NCI-H82 (cell line): ENCODE data around the gene CYP4F3.
"Not testable (repeated sequence)": the region's sequence is repeated elsewhere in the genome, so short reads cannot be mapped to it uniquely, and the experiment has no call there.

Experiments used
- DNase-seq: peaks from one replicate; lab custom pipeline; 2025; lab: John Stamatoyannopoulos, UW

Gene CYP4F3

GRCh38 chr19:15669891-15670290, 29.2 kb downstream of the CYP4F3 start:
- no peak for DNase-seq

GRCh38 chr19:15671237-15671821, 30.6 kb downstream of the CYP4F3 start:
- no peak for DNase-seq

- DNase-seq: peak; percentile 8
Observed at GRCh38 chr19:15671891-15672579, 31.3 kb downstream of the CYP4F3 start.

- DNase-seq: peak; percentile 24
Observed at GRCh38 chr19:15672580-15673175, 32.0 kb downstream of the CYP4F3 start, which contains the start of gene CYP4F12. CYP4F12 (plus strand) TSS chr19:15673087; CDS start chr19:15673530, 443 bp downstream.

- DNase-seq: no peak
Observed at GRCh38 chr19:15673176-15673654, 32.5 kb downstream of the CYP4F3 start.

- no peak for DNase-seq
Observed at GRCh38 chr19:15675560-15675959, 34.9 kb downstream of the CYP4F3 start.

GRCh38 chr19:15679089-15679488, 38.4 kb downstream of the CYP4F3 start:
- no peak for DNase-seq

GRCh38 chr19:15679865-15680264, 39.2 kb downstream of the CYP4F3 start:
- DNase-seq: not testable (repeated sequence)

- DNase-seq: no peak
Observed at GRCh38 chr19:15680478-15681322, 40.0 kb downstream of the CYP4F3 start.

- DNase-seq: no peak
Observed at GRCh38 chr19:15683411-15683810, 42.7 kb downstream of the CYP4F3 start.

- no peak for DNase-seq
Observed at GRCh38 chr19:15684828-15685227, 44.1 kb downstream of the CYP4F3 start.

- no peak for DNase-seq
Observed at GRCh38 chr19:15696654-15697194, 56.0 kb downstream of the CYP4F3 start.

GRCh38 chr19:15701757-15702533, 61.2 kb downstream of the CYP4F3 start:
- DNase-seq: no peak

GRCh38 chr19:15702534-15702930, 61.8 kb downstream of the CYP4F3 start:
- peak; percentile 75 for DNase-seq
